Endothelial cell of umbilical vein (primary cell): ENCODE data around the gene BNC2. TPM values are rescaled to one million over a fixed set of nuclear protein-coding genes. Genes with fewer than 3 reads are reported as not detected.

Source experiments
- BruUV-seq: library from RNA; stranded (reverse); fragments of 400-500 nt; replicated peaks from 2 replicates; lab custom pipeline; 2021; lab: Mats Ljungman, UMichigan
- CTCF ChIA-PET: fragments of 300-600, 350-600 bp; sonication (Branson Sonifier 250); formaldehyde crosslinking; loops from one replicate; lab custom pipeline; 2021; ENCODE audit warnings: antibody characterized with exemption, inconsistent platforms; lab: Charles Lee
- POLR2A ChIA-PET: fragments of 300-600, 350-600 bp; sonication (Branson Sonifier 250); formaldehyde crosslinking; loops from one replicate; lab custom pipeline; 2021; ENCODE audit warnings: antibody characterized with exemption, inconsistent platforms; lab: Charles Lee
- DNase-seq: peaks from one replicate; pipeline ENCODE4 v3.0.0-alpha.2; 2011; ENCODE audit warnings: low read depth, low spot score
- FAIRE-seq: peaks from 2 replicates; lab custom pipeline; 2011; peaks lifted over from hg19 to GRCh38; lab: Jason Lieb, UNC
- H2AFZ ChIP-seq: 2 replicates; pipeline ENCODE4 v1.6.0; 2012; ENCODE audit warnings: low read depth, low read length, control low read depth, inconsistent platforms
- H3K27ac ChIP-seq: 2 replicates; pipeline ENCODE4 v1.5.1; 2011; ENCODE audit warnings: low read depth, mild to moderate bottlenecking, control low read depth, low read length, moderate library complexity; ENCODE audit not compliant: insufficient read depth
- H3K27me3 ChIP-seq, 2 experiments: 2 replicates each; pipeline versions ENCODE4 v1.6.0 to v1.6.1; 2011; ENCODE audit warnings: low read length in 2 of 2, mixed read lengths in 1 of 2; ENCODE audit not compliant: control insufficient read depth in 2 of 2, insufficient read depth in 2 of 2
- H3K36me3 ChIP-seq, 2 experiments: 2 replicates in 1 of 2; 3 replicates in 1 of 2; pipeline ENCODE4 v1.5.1; 2011; ENCODE audit warnings: low read length in 2 of 2, mild to moderate bottlenecking in 1 of 2, moderate library complexity in 1 of 2; ENCODE audit not compliant: control insufficient read depth in 2 of 2, insufficient read depth in 2 of 2; ENCODE audit errors: extremely low read depth in 1 of 2
- H3K4me1 ChIP-seq: 3 replicates; pipeline ENCODE4 v1.5.1; 2011; ENCODE audit warnings: mild to moderate bottlenecking, low read length; ENCODE audit not compliant: control insufficient read depth, insufficient read depth; ENCODE audit errors: extremely low read depth
- H3K4me2 ChIP-seq: 2 replicates; pipeline ENCODE4 v1.6.1; 2011; ENCODE audit warnings: low read length, control low read depth, mixed read lengths; ENCODE audit not compliant: insufficient read depth
- H3K4me3 ChIP-seq, 3 experiments: fragments of 200-600 bp in 1 of 3; sonication (generic), shearing (Covaris generic) in 1 of 3; replicated peaks in 1 of 3; 2 replicates each; pipeline ENCODE4 v1.5.1; 2011 to 2016; ENCODE audit warnings: control low read depth in 3 of 3, low read length in 3 of 3, mild to moderate bottlenecking in 2 of 3, inconsistent platforms in 1 of 3, low read depth in 1 of 3, moderate library complexity in 1 of 3; ENCODE audit not compliant: insufficient read depth in 1 of 3
- H3K79me2 ChIP-seq: 2 replicates; pipeline ENCODE4 v1.6.0; 2012; ENCODE audit warnings: low read length, inconsistent platforms; ENCODE audit not compliant: control insufficient read depth, insufficient read depth
- H3K9ac ChIP-seq: replicated peaks from 2 replicates; pipeline ENCODE3; 2011; ENCODE audit warnings: low read length, control low read depth; ENCODE audit not compliant: insufficient read depth; ENCODE audit errors: extremely low read depth
- H3K9me1 ChIP-seq: replicated peaks from 3 replicates; pipeline ENCODE4 v1.6.0; 2011; ENCODE audit warnings: mild to moderate bottlenecking, low read length; ENCODE audit not compliant: control insufficient read depth, insufficient read depth; ENCODE audit errors: extremely low read depth
- H3K9me3 ChIP-seq: replicated peaks from 2 replicates; pipeline ENCODE4 v1.5.1; 2012; ENCODE audit warnings: low read length, inconsistent platforms; ENCODE audit not compliant: control insufficient read depth, insufficient read depth
- H4K20me1 ChIP-seq: replicated peaks from 2 replicates; pipeline ENCODE3; 2011; ENCODE audit warnings: mild to moderate bottlenecking, low read length; ENCODE audit not compliant: control insufficient read depth, insufficient read depth; ENCODE audit errors: extremely low read depth
- CTCF ChIP-seq, 2 donors: IDR thresholded peaks; 1 replicate in 1 of 2; 2 replicates in 1 of 2; pipeline ENCODE4 v1.5.1; 2011; ENCODE audit warnings: low read length in 2 of 2, mild to moderate bottlenecking in 2 of 2, moderate library complexity in 2 of 2, control low read depth in 1 of 2, inconsistent platforms in 1 of 2, low read depth in 1 of 2; ENCODE audit not compliant: insufficient read depth in 1 of 2; ENCODE audit errors: extremely low read depth in 1 of 2
- FOS ChIP-seq: IDR thresholded peaks from 2 replicates; pipeline ENCODE4 v1.6.1; 2011; ENCODE audit warnings: mild to moderate bottlenecking, low read length, moderate library complexity, borderline replicate concordance; ENCODE audit not compliant: insufficient read depth
- GATA2 ChIP-seq: IDR thresholded peaks from 2 replicates; pipeline ENCODE4 v1.7.0; 2011; ENCODE audit warnings: low read depth, mild to moderate bottlenecking, moderate library complexity, mixed read lengths, low read length; ENCODE audit not compliant: insufficient read length, insufficient read depth
- MAX ChIP-seq: IDR thresholded peaks from 2 replicates; pipeline ENCODE4 v1.6.1; 2011; ENCODE audit not compliant: insufficient read depth, insufficient read length
- dilution Hi-C: fragments of 300-500 bp; cut with MboI; formaldehyde crosslinking; loops from one replicate; pipeline ENCODE4 v1.15.0; 2019; ENCODE audit warnings: low sequenced_read_pairs; ENCODE audit not compliant: extremely low pct_ligation_motif_present
- intact Hi-C: fragments of 100-400 bp; cut with micrococcal nuclease; formaldehyde crosslinking; loops from one replicate; pipeline ENCODE4 v1.10.0; 2022
- polyA plus RNA-seq, 4 experiments: library from polyadenylated mRNA; depleted of rRNA in 3 of 4; stranded (reverse) in 3 of 4; unstranded in 1 of 4; fragments of >200 nt; gene quantifications; 2 replicates each; pipeline versions ENCODE4 v1.2.1 to v1.2.3, GENCODE V29; 2011 to 2012; ENCODE audit warnings: missing spikeins in 1 of 4
- total RNA-seq: library from RNA; stranded (reverse); gene quantifications from 2 replicates; pipeline ENCODE4 v1.2.3, GENCODE V29; 2021

The BNC2 gene
- total and polyA plus RNA-seq, 2 donors (not counting 3 experiments of a cell fraction or from before 2014, with no cell fraction given): 12.1 to 34.3 TPM

GRCh38 chr9:16817514-16817913, 53.0 kb downstream of the BNC2 start:
- BruUV-seq: no TSS peak
- TF ChIP-seq CTCF (IDR thresholded peaks at IDR 0.05; ENCODE audit: extremely low read depth in 1 of 2, insufficient read depth in 1 of 2, low read depth in 1 of 2, low read length in 2 of 2) (no peak), GATA2 (no peak), FOS (no peak)
- no peaks in the 10 kb centered on the region for H4K20me1 ChIP-seq
- no peaks in the 10 kb centered on the region for H3K27me3 ChIP-seq
- no peaks in the 10 kb centered on the region for H3K36me3 ChIP-seq
- H3K4me1 ChIP-seq: no peaks in the 10 kb centered on the region
- DNase-seq: no peak
- peaks cover 2% of the 10 kb centered on the region for H3K9me1 ChIP-seq
- no peak overlapping the region for H2AFZ ChIP-seq
- intact Hi-C loops: no loop called here
- H3K27ac ChIP-seq: no peak overlapping the region
- H3K9me3 ChIP-seq: no peaks in the 10 kb centered on the region
- CTCF ChIA-PET: no interaction called here
- no peak overlapping the region for H3K9ac ChIP-seq
- POLR2A ChIA-PET: no interaction called here
- FAIRE-seq: no peak
- dilution Hi-C loops: no loop called here
- H3K4me3 ChIP-seq: no peak overlapping the region
- no peaks in the 10 kb centered on the region for H3K79me2 ChIP-seq
- H3K4me2 ChIP-seq: no peak overlapping the region

GRCh38 chr9:16817002-16817401, 53.5 kb downstream of the BNC2 start:
- TF ChIP-seq CTCF (IDR thresholded peaks at IDR 0.05; ENCODE audit: extremely low read depth in 1 of 2, insufficient read depth in 1 of 2, low read depth in 1 of 2, low read length in 2 of 2) (no peak), MAX (no peak), FOS (no peak)
- no peak overlapping the region for H3K4me3 ChIP-seq
- H4K20me1 ChIP-seq: no peaks in the 10 kb centered on the region
- no TSS peak for BruUV-seq
- intact Hi-C loops: no loop called here
- ChIA-PET CTCF (no interaction called here), POLR2A (no interaction called here)
- H2AFZ ChIP-seq: no peak overlapping the region
- no peaks in the 10 kb centered on the region for H3K27me3 ChIP-seq
- no peak for DNase-seq
- H3K36me3 ChIP-seq: no peaks in the 10 kb centered on the region
- dilution Hi-C loops: no loop called here
- H3K9me3 ChIP-seq: no peaks in the 10 kb centered on the region
- no peak for FAIRE-seq
- H3K27ac ChIP-seq: no peak overlapping the region
- peaks cover 2% of the 10 kb centered on the region for H3K9me1 ChIP-seq
- no peaks in the 10 kb centered on the region for H3K79me2 ChIP-seq
- no peaks in the 10 kb centered on the region for H3K4me1 ChIP-seq
- H3K9ac ChIP-seq: no peak overlapping the region
- no peak overlapping the region for H3K4me2 ChIP-seq
